Hematopoietic multipotent progenitor cell treated with erythropoietin and hydrocortisone succinate and interleukin-3 and kit ligand, for 15 days (in vitro differentiated cells): ENCODE measurements around the gene GRAPL.
"Not testable (repeated sequence)": the region's sequence is repeated elsewhere in the genome, so short reads cannot be mapped to it uniquely, and the experiment has no call there.

Experiments used
- DNase-seq: peaks from one replicate; pipeline ENCODE4 v3.0.0-alpha.2; 2015; ENCODE audit warnings: low spot score

Gene GRAPL

DNA sequence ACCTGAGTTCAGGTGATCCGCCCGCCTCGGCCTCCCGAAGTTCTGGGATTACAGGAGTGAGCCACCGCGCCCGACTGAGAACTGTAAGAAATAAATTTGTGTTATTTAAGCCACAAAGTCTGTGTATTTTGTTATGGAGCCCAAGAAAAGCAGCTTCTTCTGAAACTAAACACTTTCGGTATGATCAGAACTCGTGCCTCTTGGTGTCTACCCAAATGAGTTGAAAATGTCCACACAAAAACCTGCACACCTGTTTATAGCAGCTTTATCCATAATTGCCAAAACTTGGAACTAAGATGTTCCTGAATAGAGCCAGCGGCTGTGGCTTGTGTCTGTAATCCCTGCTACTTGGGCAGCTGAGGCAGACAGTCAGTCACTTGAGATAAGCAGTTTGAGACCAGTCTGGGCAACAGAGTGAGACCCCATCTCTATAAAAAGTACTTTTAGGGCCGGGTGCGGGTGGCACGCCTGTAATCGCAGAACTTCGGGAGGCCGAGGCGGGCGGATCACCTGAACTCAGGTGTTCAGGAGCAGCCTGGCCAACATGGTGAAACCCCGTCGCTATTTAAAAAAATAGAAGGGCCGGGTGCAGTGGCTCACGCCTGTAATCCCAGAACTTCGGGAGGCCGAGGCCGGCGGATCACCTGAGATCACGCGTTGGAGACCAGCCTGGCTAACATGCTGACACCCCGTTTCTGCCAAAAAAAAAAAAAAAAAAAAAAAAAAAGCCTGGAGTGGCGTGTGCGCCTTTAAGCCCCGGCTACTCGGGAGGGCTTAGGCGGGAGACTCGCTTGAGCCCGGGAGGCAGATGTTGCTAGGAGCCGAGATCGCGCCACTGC lies 61.7 kb downstream of the GRAPL start:
- DNase-seq: not testable (repeated sequence)

- not testable (repeated sequence) for DNase-seq
Observed at GRCh38 chr17:19189781-19190405, 62.5 kb downstream of the GRAPL start.

- not testable (repeated sequence) for DNase-seq
Observed at GRCh38 chr17:19196382-19197204, 69.2 kb downstream of the GRAPL start.

DNA sequence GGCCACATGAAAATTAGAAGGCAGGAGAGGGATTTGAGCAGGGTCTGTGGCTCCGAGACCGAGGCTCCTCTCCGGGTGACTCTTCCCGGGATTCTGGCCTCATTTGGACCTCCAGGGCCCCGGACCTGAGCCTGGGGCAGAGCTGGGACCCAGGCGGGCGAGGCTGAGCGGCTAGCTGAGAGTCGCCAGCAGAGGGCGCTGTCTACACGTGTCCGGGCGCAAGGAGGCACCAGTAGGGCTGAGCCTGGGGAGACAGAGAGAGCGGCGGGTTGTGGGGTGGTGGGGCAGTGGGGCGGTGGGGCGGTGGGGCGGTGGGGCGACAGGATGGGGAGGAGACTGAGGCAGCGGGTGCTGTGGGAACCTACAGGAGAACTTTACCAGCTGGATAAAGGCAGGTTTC lies 75.1 kb downstream of the GRAPL start:
- DNase-seq: not testable (repeated sequence)

GRCh38 chr17:19203429-19203828 lies 76.0 kb downstream of the GRAPL start:
- not testable (repeated sequence) for DNase-seq
